Lower leg skin (tissue), 3 donors: Measurements from ENCODE around the gene OR2B2.

Experiments used
- CTCF ChIP-seq, 3 donors: fragments of 450-650 bp; IDR thresholded peaks; one replicate each; pipeline ENCODE4 v1.5.1; 2016; ENCODE audit warnings: antibody characterized with exemption in 3 of 3, mild to moderate bottlenecking in 3 of 3, moderate library complexity in 2 of 3
- POLR2A ChIP-seq, 2 donors: fragments of 450-650 bp; IDR thresholded peaks; one replicate each; pipeline ENCODE4 v1.6.1; 2016 to 2017; ENCODE audit warnings: antibody characterized with exemption in 2 of 2, mild to moderate bottlenecking in 1 of 2, moderate library complexity in 1 of 2

GRCh38 chr6:27883136-27883535 is 29.1 kb downstream of the OR2B2 start:
- TF ChIP-seq CTCF (IDR thresholded peaks at IDR 0.05) (no peak), POLR2A (IDR thresholded peaks at IDR 0.05) (no peak)
